ENCODE results near the gene PPP2R2D.

DNA sequence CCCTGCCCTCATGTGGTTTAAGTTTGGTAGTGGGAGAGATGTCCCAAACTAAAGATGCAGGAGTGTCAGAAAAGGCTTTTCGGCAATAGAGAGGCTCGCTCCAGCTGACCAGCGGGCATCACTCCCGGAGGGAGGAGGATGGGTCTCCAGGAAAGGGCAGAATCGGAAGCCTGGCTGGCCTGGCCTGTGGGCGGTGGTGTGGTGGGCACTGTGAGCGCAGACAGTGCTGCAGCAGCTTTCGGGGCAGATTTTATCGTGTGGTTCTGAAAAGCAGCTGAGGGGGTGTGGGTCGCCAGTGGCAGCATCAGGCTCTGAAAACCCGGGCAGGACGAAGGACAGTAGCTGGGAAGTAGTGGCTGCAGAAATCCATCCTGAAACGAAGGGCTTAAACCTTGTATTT is 68.1 kb downstream of the PPP2R2D start:
- TF ChIP-seq, protein P1, sequence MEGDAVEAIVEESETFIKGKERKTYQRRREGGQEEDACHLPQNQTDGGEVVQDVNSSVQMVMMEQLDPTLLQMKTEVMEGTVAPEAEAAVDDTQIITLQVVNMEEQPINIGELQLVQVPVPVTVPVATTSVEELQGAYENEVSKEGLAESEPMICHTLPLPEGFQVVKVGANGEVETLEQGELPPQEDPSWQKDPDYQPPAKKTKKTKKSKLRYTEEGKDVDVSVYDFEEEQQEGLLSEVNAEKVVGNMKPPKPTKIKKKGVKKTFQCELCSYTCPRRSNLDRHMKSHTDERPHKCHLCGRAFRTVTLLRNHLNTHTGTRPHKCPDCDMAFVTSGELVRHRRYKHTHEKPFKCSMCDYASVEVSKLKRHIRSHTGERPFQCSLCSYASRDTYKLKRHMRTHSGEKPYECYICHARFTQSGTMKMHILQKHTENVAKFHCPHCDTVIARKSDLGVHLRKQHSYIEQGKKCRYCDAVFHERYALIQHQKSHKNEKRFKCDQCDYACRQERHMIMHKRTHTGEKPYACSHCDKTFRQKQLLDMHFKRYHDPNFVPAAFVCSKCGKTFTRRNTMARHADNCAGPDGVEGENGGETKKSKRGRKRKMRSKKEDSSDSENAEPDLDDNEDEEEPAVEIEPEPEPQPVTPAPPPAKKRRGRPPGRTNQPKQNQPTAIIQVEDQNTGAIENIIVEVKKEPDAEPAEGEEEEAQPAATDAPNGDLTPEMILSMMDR (IDR thresholded peaks at IDR 0.05), result no peak
- no peak for TF ChIP-seq POLR2A (IDR thresholded peaks at IDR 0.05)

Data from body of pancreas (tissue), 4 donors.